Suprapubic skin (tissue), 4 donors: ENCODE results near the gene USP3. TPM values are rescaled to one million over a fixed set of nuclear protein-coding genes. Genes with fewer than 3 reads are reported as not detected.

Source experiments
- DNase-seq, 2 donors: peaks; one replicate each; pipeline ENCODE4 v3.0.0-alpha.2; 2019; ENCODE audit warnings: low spot score in 2 of 2
- H3K27ac ChIP-seq: fragments of 200-600 bp; sonication (generic); one replicate; pipeline ENCODE4 v1.5.1; 2019
- H3K27me3 ChIP-seq: fragments of 200-600 bp; sonication (generic); one replicate; pipeline ENCODE4 v1.5.1; 2019
- H3K36me3 ChIP-seq: fragments of 200-600 bp; sonication (generic); one replicate; pipeline ENCODE4 v1.5.1; 2019
- H3K4me1 ChIP-seq: fragments of 200-600 bp; sonication (generic); one replicate; pipeline ENCODE4 v1.5.1; 2019
- H3K4me3 ChIP-seq: fragments of 200-600 bp; sonication (generic); one replicate; pipeline ENCODE4 v1.5.1; 2019; ENCODE audit warnings: mild to moderate bottlenecking
- H3K9me3 ChIP-seq: fragments of 200-600 bp; sonication (generic); one replicate; pipeline ENCODE4 v1.5.1; 2019
- EP300 ChIP-seq: sonication (generic); formaldehyde crosslinking; IDR thresholded peaks from one replicate; pipeline ENCODE4 v1.6.1; 2017; ENCODE audit warnings: antibody characterized with exemption
- POLR2A ChIP-seq, 2 donors: fragments of 450-650 bp; IDR thresholded peaks; one replicate each; pipeline ENCODE4 v1.6.1; 2017; ENCODE audit warnings: antibody characterized with exemption in 2 of 2, mild to moderate bottlenecking in 2 of 2, moderate library complexity in 2 of 2
- POLR2AphosphoS5 ChIP-seq, 3 donors: sonication (generic); formaldehyde crosslinking; IDR thresholded peaks; one replicate each; pipeline ENCODE4 v1.6.1; 2017; ENCODE audit warnings: antibody characterized with exemption in 3 of 3
- WGBS: methylation state at CpG from one replicate; pipeline ENCODE4 v1.1.5; 2018; 5-methylcytosine and 5-hydroxymethylcytosine counted together
- total RNA-seq, 4 donors: library from RNA; depleted of rRNA; stranded (reverse); fragments of >200 nt; gene quantifications; one replicate each; pipeline ENCODE4 v1.1.0, GENCODE V29; 2016
- TF ChIP-seq, protein P1 (sequence below), 2 donors: fragments of 200-600 bp in 1 of 2; fragments of 450-650 bp in 1 of 2; sonication (generic) in 1 of 2; IDR thresholded peaks; one replicate each; pipeline ENCODE4 v1.5.1; 2016 to 2019; ENCODE audit warnings: antibody characterized with exemption in 2 of 2, mild to moderate bottlenecking in 1 of 2, moderate library complexity in 1 of 2

USP3 gene
- total RNA-seq, 4 donors from 2014 or later: 43.2 to 105 (median 48.0) TPM

DNA sequence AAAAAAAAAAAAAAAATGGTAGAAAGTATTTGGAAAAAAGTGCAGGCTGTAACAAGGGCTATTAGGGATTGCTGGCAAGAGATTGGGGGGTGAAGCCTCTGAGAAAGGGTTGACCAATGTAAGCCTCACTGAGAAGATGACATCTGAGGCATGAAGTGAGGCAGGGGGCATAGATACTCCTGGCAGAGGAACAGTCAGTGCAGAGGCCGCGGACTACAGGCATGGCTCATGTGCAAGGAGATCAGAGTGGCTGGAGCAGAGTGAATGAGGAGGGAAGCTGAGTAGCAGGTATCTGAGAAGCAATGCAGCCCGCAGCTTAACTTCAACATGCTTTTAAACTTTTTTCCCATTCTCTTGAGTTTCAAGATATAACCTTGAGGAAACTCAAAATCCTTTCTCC lies 98.2 kb downstream of the USP3 start:
- no peaks in the 10 kb centered on the region for H3K27me3 ChIP-seq
- no peaks in the 10 kb centered on the region for H3K9me3 ChIP-seq
- WGBS: 81% methylated on average over 3 of the region's 3 CpGs
- TF ChIP-seq POLR2AphosphoS5 (IDR thresholded peaks at IDR 0.05): no peak
- TF ChIP-seq, protein P1, sequence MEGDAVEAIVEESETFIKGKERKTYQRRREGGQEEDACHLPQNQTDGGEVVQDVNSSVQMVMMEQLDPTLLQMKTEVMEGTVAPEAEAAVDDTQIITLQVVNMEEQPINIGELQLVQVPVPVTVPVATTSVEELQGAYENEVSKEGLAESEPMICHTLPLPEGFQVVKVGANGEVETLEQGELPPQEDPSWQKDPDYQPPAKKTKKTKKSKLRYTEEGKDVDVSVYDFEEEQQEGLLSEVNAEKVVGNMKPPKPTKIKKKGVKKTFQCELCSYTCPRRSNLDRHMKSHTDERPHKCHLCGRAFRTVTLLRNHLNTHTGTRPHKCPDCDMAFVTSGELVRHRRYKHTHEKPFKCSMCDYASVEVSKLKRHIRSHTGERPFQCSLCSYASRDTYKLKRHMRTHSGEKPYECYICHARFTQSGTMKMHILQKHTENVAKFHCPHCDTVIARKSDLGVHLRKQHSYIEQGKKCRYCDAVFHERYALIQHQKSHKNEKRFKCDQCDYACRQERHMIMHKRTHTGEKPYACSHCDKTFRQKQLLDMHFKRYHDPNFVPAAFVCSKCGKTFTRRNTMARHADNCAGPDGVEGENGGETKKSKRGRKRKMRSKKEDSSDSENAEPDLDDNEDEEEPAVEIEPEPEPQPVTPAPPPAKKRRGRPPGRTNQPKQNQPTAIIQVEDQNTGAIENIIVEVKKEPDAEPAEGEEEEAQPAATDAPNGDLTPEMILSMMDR (IDR thresholded peaks at IDR 0.05): no peak
- TF ChIP-seq EP300: no peak
- no peak for TF ChIP-seq POLR2A (IDR thresholded peaks at IDR 0.05)
- H3K4me3 ChIP-seq: no peak overlapping the region
- DNase-seq: no peak
- H3K4me1 ChIP-seq: peaks cover 44% of the 10 kb centered on the region
- H3K36me3 ChIP-seq: peaks cover 4% of the 10 kb centered on the region
- H3K27ac ChIP-seq: no peak overlapping the region

DNA sequence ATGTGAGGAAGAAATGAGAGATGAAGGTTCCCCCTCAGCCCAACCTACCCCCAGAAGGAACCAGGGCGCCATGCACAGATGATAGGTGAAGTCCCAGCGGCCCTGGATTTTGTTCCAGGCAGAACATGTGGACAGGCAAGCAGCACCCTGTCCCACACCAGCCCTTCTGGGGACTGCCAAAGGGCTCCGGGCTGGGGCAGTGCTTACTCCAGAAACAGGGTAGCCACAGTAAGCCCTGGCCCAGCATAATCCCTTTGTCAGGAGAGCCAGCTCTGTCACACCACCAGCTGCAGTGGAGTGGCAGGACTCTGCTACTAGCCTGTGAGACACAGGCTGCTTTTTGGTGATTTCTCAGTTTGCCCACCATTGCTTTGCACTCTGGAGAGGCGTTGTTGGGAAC lies 99.1 kb downstream of the USP3 start:
- no peaks in the 10 kb centered on the region for H3K27me3 ChIP-seq
- H3K4me3 ChIP-seq: no peak overlapping the region
- 91% methylated on average over 4 of the region's 4 CpGs for WGBS
- peaks cover 13% of the 10 kb centered on the region for H3K36me3 ChIP-seq
- peaks cover 34% of the 10 kb centered on the region for H3K4me1 ChIP-seq
- DNase-seq: no peak
- H3K27ac ChIP-seq: no peak overlapping the region
- H3K9me3 ChIP-seq: no peaks in the 10 kb centered on the region
- TF ChIP-seq POLR2A (IDR thresholded peaks at IDR 0.05) (no peak), EP300 (no peak)
- TF ChIP-seq, protein P1 (IDR thresholded peaks at IDR 0.05): no peak

DNA sequence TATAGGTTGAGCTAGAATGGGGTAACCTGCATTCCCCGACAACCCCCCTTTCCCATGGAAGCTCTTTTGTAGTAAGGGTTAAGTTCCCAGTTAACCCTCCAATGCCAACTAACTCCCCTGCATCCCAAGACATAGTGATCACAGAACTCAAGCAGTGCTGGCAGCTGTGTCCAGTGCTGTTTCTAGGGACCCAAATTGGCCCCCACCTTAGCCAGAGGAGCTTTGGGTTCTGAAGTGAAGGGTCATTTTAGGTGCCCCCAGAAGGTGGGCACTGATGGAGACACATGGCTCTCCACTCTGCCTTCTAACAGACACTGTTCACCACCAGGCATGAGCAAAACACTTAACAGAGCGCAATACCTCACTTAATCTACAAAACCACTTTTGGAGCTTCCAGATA lies 99.9 kb downstream of the USP3 start:
- Histone ChIP-seq H3K4me3 (no peak overlapping the region), H3K27me3 (no peaks in the 10 kb centered on the region), H3K36me3 (peaks cover 20% of the 10 kb centered on the region), H3K4me1 (peaks cover 27% of the 10 kb centered on the region), H3K27ac (no peak overlapping the region), H3K9me3 (no peaks in the 10 kb centered on the region)
- 97% methylated on average over 2 of the region's 2 CpGs for whole genome bisulfite sequencing
- TF ChIP-seq EP300 (no peak), POLR2AphosphoS5 (IDR thresholded peaks at IDR 0.05) (no peak), POLR2A (IDR thresholded peaks at IDR 0.05) (no peak)
- TF ChIP-seq, protein P1 (IDR thresholded peaks at IDR 0.05): no peak
- no peak for DNase-seq

DNA sequence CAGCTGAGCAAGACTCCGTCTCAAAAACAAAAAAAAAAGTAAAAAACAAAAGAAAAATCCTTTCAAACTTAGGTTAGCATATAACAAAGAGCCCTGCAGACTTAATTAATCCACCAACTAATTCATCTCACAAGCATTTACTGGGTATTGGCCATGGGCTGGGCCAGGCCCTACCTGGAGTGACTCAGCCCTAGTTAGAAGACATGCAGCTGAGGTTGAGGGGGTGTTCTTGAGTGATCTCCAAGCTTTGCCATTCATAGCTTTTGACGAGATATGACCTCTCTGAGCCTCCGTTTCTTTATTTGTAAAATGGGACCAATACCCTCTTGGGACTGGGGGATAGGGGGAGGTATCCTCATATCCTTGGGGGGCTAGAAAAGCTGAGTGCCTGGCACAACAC lies 100.6 kb downstream of the USP3 start:
- Histone ChIP-seq H3K27me3 (no peaks in the 10 kb centered on the region), H3K4me3 (no peak overlapping the region), H3K9me3 (no peaks in the 10 kb centered on the region), H3K36me3 (peaks cover 23% of the 10 kb centered on the region), H3K27ac (no peak overlapping the region), H3K4me1 (peaks cover 19% of the 10 kb centered on the region)
- TF ChIP-seq POLR2AphosphoS5 (IDR thresholded peaks at IDR 0.05) (no peak), POLR2A (IDR thresholded peaks at IDR 0.05) (no peak), EP300 (no peak)
- TF ChIP-seq, protein P1 (IDR thresholded peaks at IDR 0.05): no peak
- 88% methylated on average over 3 of the region's 3 CpGs for WGBS
- DNase-seq: no peak

DNA sequence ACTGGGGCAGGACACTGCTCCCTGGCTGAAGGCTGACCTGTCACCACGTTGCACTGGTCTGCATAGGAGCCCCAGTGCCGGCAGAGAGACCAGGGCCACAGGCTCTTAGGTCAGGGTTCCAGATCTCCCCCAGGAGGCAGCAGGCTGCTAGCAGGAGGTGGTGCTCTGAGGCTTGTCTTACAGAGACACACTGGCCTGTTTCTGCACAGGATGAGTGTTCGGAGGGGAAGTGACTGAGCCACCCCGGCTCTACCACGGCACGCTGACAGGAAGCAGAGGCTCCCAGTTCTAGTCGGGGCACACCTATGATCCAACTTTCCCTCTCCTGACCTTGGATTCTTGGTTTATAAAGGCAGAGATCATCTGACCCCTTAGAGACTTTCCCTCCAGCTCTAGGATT lies 101.4 kb downstream of the USP3 start:
- Histone ChIP-seq H3K4me3 (no peak overlapping the region), H3K4me1 (peaks cover 24% of the 10 kb centered on the region)
- no peak for DNase-seq

More for the DNA sequence above, 101.4 kb downstream of the USP3 start:
- H3K27me3 ChIP-seq: no peaks in the 10 kb centered on the region
- no peaks in the 10 kb centered on the region for H3K9me3 ChIP-seq
- WGBS: 42% methylated on average over 5 of the region's 7 CpGs
- H3K36me3 ChIP-seq: peaks cover 23% of the 10 kb centered on the region
- TF ChIP-seq, protein P1 (IDR thresholded peaks at IDR 0.05): no peak
- H3K27ac ChIP-seq: no peak overlapping the region
